Activated CD8-positive, alpha-beta memory T cell treated with anti-CD3 and anti-CD28 coated beads, Interleukin-2, amount 50 U/mL, for 24 hours (primary cell): ENCODE measurements around the gene RTP5.
"Not testable (repeated sequence)": the region's sequence is repeated elsewhere in the genome, so short reads cannot be mapped to it uniquely, and the experiment has no call there.

Experiments used
- DNase-seq: peaks from one replicate; pipeline ENCODE4 v3.0.0-alpha.2; 2020; ENCODE audit errors: extremely low read depth

Gene RTP5

DNA sequence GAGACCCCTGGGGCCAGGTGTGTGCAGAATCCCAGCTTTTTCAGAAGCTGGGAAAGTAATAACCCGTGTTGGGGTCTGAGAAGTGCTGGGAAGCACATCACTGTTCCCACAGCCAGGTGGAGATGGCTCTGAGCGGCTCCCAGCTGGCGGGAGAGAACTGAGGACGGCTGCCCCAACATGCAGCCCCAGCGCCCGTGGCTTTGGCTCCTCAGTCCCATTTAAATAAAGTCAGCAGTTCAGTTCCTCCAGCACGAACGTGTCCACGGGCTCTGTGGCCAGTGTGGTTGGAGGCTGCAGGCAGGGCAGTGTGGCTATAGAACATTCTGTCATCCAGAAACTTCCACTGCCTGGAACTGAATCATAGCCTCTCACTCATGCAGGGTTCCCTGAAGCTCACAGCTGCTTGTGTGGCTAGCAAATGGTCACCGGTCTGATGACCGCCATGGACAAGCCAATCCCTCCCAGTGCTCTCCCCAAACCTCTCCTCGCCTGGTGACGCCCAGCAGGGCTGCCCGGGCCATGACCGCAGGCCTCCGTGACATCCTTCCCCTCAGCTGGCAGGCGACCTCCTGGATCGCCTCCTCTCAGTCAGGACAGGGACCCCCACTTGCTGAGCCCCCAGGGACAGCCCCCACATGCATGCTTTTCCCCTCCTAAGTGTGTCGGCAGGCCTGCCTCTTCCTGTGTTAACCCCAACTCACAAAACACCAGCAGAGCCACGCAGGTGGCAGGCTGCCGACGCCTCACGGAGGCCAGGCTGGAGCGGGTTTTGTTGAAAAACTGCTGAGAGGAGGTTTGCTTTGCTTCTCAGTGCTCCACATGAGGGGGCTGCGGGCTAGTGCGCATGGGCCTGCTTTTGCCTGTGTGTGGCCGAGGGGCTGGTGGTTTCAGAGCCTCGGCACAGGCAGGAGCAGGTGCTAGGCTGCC, 1.3 kb downstream of the RTP5 start:
- DNase-seq: no peak

GRCh38 chr2:241871538-241872312, 2.2 kb downstream of the RTP5 start:
- no peak for DNase-seq

DNA sequence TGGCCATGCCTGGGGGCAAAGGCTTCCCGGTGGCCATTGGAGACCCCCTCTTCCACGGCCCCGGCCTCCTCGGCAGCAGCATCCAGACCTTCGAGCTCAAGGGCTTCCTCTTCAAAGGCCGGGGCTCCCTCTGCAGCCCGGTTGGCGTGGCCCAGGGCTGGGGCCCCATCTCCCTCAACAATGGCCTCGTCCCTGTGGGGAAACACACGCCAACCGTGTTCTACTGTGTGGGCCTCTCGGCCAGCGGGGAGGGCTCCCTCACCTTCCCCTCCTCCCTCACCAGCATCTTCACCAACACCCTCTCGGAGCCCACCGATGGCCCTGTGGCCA, 2.7 kb downstream of the RTP5 start:
- DNase-seq: no peak

GRCh38 chr2:241873081-241873802, 3.7 kb downstream of the RTP5 start:
- no peak for DNase-seq

DNA sequence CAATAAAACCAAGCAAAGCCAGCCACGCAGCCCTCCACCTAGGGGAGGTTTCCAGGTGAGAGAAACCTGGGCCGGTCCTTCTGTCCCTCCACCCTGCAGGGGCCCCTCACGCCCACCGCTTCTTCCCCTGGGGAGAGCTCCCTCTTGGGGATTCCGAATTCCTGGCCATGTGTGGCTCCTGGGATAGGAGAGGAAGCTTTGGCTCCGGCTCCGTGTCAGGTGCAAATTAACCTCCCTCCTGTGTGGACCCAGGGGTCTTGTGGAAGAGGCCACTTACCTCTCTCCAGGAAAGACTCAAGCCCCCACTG, 4.2 kb downstream of the RTP5 start:
- DNase-seq: no peak

- no peak for DNase-seq
Measured at GRCh38 chr2:241874277-241874925, 4.9 kb downstream of the RTP5 start.

- not testable (repeated sequence) for DNase-seq
Measured at GRCh38 chr2:241875754-241876527, 6.4 kb downstream of the RTP5 start.

- no peak for DNase-seq
Measured at GRCh38 chr2:241876528-241877196, 7.1 kb downstream of the RTP5 start.

GRCh38 chr2:241877197-241877685, 7.7 kb downstream of the RTP5 start:
- no peak for DNase-seq

GRCh38 chr2:241877989-241878970, 8.8 kb downstream of the RTP5 start:
- peak; percentile 39 for DNase-seq

GRCh38 chr2:241879326-241879725, 9.8 kb downstream of the RTP5 start:
- no peak for DNase-seq

DNA sequence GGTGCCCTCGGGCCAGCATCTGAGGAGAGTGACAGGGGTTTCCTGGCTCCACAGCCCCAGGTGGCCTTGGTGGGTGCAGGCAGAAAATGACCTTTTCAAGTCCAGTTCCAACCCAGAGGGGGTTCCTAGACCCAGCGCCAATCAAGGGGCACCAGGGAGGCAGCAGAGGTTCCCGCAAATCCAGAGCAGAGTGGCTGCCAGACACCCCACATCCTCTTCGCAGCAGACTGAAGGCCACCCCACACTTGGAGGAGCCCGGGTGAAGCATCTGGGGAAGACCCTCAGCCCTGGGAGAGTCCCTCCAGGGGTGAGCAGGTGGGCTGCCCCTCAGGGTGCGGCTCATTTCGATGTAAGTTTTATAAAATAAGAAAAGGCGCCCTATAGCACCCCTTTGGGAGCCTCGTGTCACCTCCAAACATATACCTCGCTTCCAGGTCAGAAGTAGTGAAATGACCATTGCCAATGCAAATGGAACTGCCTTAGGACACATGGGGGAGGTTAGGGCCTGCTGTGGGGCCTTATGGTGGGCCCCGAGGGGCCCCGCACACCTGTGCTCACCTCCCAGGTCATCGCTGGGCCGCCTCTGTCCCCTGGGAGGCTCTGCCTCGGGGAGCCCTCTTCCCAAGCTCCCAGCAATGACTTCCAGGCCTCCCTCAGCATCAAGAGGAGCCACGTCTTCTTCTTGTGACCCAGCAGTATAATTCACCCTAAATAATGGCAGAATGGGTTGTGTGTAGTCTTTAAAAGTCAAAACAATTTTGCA, 11.0 kb downstream of the RTP5 start:
- DNase-seq: no peak

DNA sequence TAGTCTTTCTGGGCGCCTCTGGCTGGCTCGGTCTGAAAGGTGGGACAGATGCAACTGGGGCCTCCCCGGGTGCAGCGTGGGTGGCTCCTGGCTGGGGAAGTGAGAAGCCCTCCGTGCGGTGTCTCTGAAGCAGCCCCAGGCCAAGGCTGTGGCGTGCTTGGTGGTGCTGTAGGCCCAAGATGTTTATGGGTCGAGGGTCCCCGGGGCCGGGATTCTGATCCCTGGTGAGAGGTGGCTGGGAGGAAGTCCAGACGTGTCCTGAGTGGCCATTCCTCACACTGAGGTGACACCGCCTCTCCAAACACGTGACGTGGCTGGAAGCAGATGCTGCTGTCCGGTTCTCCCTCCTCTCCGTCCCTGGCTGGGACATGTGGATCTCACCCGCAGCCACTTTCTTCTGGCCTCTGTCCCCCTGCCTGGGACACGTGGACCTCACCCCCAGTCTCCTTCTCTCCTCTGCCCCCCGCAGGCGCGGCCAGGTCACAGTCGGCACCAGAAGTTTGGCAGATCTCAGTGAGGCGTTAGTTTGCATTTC, 12.6 kb downstream of the RTP5 start:
- DNase-seq: peak; percentile 36

- no peak for DNase-seq
Measured at GRCh38 chr2:241884951-241885290, 15.4 kb downstream of the RTP5 start.

DNA sequence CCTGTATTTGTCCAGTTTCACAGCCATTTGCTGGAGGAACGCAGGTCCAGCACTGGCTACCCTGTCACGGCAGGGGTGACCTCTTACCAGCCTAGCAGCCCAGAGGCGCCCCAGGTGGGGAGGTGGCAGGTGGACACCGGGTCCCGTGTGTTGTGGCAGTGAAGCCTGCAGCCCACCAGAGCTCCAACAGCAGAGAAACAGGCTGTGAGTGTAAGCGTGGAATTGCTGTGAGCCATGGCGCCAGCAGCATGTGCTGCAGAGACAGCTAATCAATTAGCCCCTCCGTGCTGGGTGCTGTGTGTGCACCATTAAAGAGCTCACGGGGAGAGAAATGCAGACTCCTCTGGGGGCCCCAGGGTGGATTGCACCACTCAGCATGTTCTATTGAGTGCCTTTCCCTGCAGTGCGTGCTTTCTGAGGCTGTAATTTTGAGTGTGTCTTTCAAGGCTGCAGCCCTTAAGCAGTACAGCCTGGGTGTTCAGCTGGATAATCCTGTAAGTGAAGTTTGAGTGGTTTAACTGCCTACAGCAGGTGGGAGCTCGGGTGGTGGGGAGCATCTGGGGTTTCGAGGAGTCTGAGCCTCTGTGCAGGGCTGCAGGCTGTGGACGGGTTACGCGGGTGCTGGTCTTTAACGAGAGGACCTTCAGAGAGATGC, 15.9 kb downstream of the RTP5 start:
- no peak for DNase-seq

GRCh38 chr2:241885946-241886643, 16.6 kb downstream of the RTP5 start:
- DNase-seq: no peak

- DNase-seq: no peak
Measured at GRCh38 chr2:241886840-241887447, 17.4 kb downstream of the RTP5 start.
